H9 (cell line): ENCODE data around the gene WFDC1. TPM values are rescaled to one million over a fixed set of nuclear protein-coding genes. Genes with fewer than 3 reads are reported as not detected.

ENCODE experiments used
- DNase-seq: peaks from one replicate; pipeline ENCODE4 v3.0.0-alpha.2; 2017
- H2AFZ ChIP-seq: one replicate; pipeline ENCODE4 v1.6.1; 2013; ENCODE audit warnings: mild to moderate bottlenecking, low read length, control low read depth, moderate library complexity
- H2AK5ac ChIP-seq: 2 replicates; pipeline ENCODE4 v1.6.1; 2013; ENCODE audit warnings: low read length, control low read depth, mixed read lengths; ENCODE audit not compliant: insufficient read length
- H2BK120ac ChIP-seq: one replicate; pipeline ENCODE4 v1.6.1; 2013; ENCODE audit warnings: low read depth, mild to moderate bottlenecking, low read length, control low read depth, inconsistent platforms; ENCODE audit not compliant: poor library complexity, severe bottlenecking
- H2BK12ac ChIP-seq: 2 replicates; pipeline ENCODE4 v1.6.1; 2013; ENCODE audit warnings: low read length, control low read depth, mixed read lengths, low read depth; ENCODE audit not compliant: insufficient read length
- H2BK15ac ChIP-seq: 2 replicates; pipeline ENCODE4 v1.6.1; 2013; ENCODE audit warnings: low read depth, low read length, control low read depth
- H2BK20ac ChIP-seq: one replicate; pipeline ENCODE4 v1.6.1; 2013; ENCODE audit warnings: low read depth, mild to moderate bottlenecking, low read length, control low read depth, inconsistent platforms; ENCODE audit not compliant: poor library complexity, severe bottlenecking
- H2BK5ac ChIP-seq: 2 replicates; pipeline ENCODE4 v1.6.1; 2013; ENCODE audit warnings: low read length, control low read depth, mixed read lengths; ENCODE audit not compliant: insufficient read length
- H3K14ac ChIP-seq: 2 replicates; pipeline ENCODE4 v1.6.1; 2013; ENCODE audit warnings: low read length, control low read depth; ENCODE audit not compliant: insufficient read depth
- H3K18ac ChIP-seq: 2 replicates; pipeline ENCODE4 v1.6.1; 2013; ENCODE audit warnings: low read depth, mild to moderate bottlenecking, mixed read lengths, low read length, control low read depth; ENCODE audit not compliant: insufficient read length
- H3K23ac ChIP-seq: 2 replicates; pipeline ENCODE4 v1.6.1; 2013; ENCODE audit warnings: low read length, control low read depth, mixed read lengths, low read depth; ENCODE audit not compliant: insufficient read length
- H3K23me2 ChIP-seq: 2 replicates; pipeline ENCODE4 v1.6.1; 2013; ENCODE audit warnings: low read depth, mild to moderate bottlenecking, mixed read lengths, low read length, control low read depth; ENCODE audit not compliant: insufficient read length, poor library complexity, severe bottlenecking
- H3K27ac ChIP-seq: 2 replicates; pipeline ENCODE4 v1.5.1; 2013; ENCODE audit warnings: low read length, control low read depth, mixed read lengths, low read depth; ENCODE audit not compliant: insufficient read length
- H3K27me3 ChIP-seq: 2 replicates; pipeline ENCODE4 v1.6.1; 2013; ENCODE audit warnings: low read length, control low read depth, inconsistent platforms; ENCODE audit not compliant: insufficient read depth
- H3K4ac ChIP-seq: 2 replicates; pipeline ENCODE4 v1.6.1; 2013; ENCODE audit warnings: low read depth, mild to moderate bottlenecking, control low read depth, inconsistent platforms, low read length, moderate library complexity
- H3K4me1 ChIP-seq: 2 replicates; pipeline ENCODE4 v1.6.1; 2013; ENCODE audit warnings: low read length, control low read depth, inconsistent platforms; ENCODE audit not compliant: insufficient read depth
- H3K4me2 ChIP-seq: 2 replicates; pipeline ENCODE4 v1.6.1; 2013; ENCODE audit warnings: low read length, control low read depth, mixed read lengths; ENCODE audit not compliant: insufficient read length, insufficient read depth
- H3K56ac ChIP-seq: 2 replicates; pipeline ENCODE4 v1.6.1; 2013; ENCODE audit warnings: low read depth, mild to moderate bottlenecking, mixed read lengths, low read length, control low read depth; ENCODE audit not compliant: insufficient read length
- H3K79me1 ChIP-seq: 2 replicates; pipeline ENCODE4 v1.6.1; 2013; ENCODE audit warnings: low read depth, mild to moderate bottlenecking, moderate library complexity, low read length, control low read depth, inconsistent platforms; ENCODE audit not compliant: insufficient read depth, poor library complexity, severe bottlenecking
- H3K79me2 ChIP-seq: 2 replicates; pipeline ENCODE4 v1.6.1; 2013; ENCODE audit warnings: low read length, control low read depth, inconsistent platforms; ENCODE audit not compliant: insufficient read depth
- H3K9ac ChIP-seq: 2 replicates; pipeline ENCODE4 v1.6.1; 2013; ENCODE audit warnings: low read length, control low read depth, mixed read lengths; ENCODE audit not compliant: insufficient read length; ENCODE audit errors: extremely low read depth
- H3K9me3 ChIP-seq: one replicate; pipeline ENCODE4 v1.6.1; 2013; ENCODE audit warnings: low read depth, low read length, inconsistent platforms; ENCODE audit not compliant: control insufficient read depth
- H3T11ph ChIP-seq: one replicate; pipeline ENCODE4 v1.6.1; 2013; ENCODE audit warnings: mild to moderate bottlenecking, low read length, control low read depth, inconsistent platforms
- H4K20me1 ChIP-seq: one replicate; pipeline ENCODE4 v1.6.1; 2013; ENCODE audit not compliant: control insufficient read depth, insufficient read length, insufficient read depth
- H4K5ac ChIP-seq: 2 replicates; pipeline ENCODE4 v1.6.1; 2013; ENCODE audit warnings: low read depth, mild to moderate bottlenecking, mixed read lengths, low read length, control low read depth; ENCODE audit not compliant: insufficient read length
- H4K8ac ChIP-seq: replicated peaks from 2 replicates; pipeline ENCODE4 v1.6.1; 2013; ENCODE audit warnings: low read length, control low read depth, mixed read lengths, low read depth; ENCODE audit not compliant: insufficient read length
- H4K91ac ChIP-seq: 2 replicates; pipeline ENCODE4 v1.6.1; 2013; ENCODE audit warnings: low read depth, mild to moderate bottlenecking, moderate library complexity, mixed read lengths, low read length, control low read depth; ENCODE audit not compliant: insufficient read length
- H3K27ac Mint-ChIP-seq, 3 experiments: 2 replicates in 2 of 3; 3 replicates in 1 of 3; pipeline ENCODE4 v1.8.0; 2020 to 2021; ENCODE audit warnings: mixed read lengths in 3 of 3, mild to moderate bottlenecking in 1 of 3, moderate library complexity in 1 of 3
- H3K27me3 Mint-ChIP-seq: 2 replicates; pipeline ENCODE4 v1.8.0; 2021; ENCODE audit warnings: low read depth, mild to moderate bottlenecking, moderate library complexity, mixed read lengths
- H3K36me3 Mint-ChIP-seq, 3 experiments: 2 replicates in 2 of 3; 3 replicates in 1 of 3; pipeline ENCODE4 v1.8.0; 2020 to 2021; ENCODE audit warnings: low read depth in 3 of 3, mixed read lengths in 3 of 3; ENCODE audit not compliant: insufficient read depth in 1 of 3
- H3K4me1 Mint-ChIP-seq, 2 experiments: 2 replicates each; pipeline ENCODE4 v1.8.0; 2020; ENCODE audit warnings: mixed read lengths in 2 of 2
- H3K4me3 Mint-ChIP-seq, 2 experiments: 2 replicates in 1 of 2; 3 replicates in 1 of 2; pipeline ENCODE4 v1.8.0; 2020 to 2021; ENCODE audit warnings: mild to moderate bottlenecking in 2 of 2, mixed read lengths in 2 of 2, moderate library complexity in 1 of 2
- H3K9me3 Mint-ChIP-seq, 2 experiments: 2 replicates in 1 of 2; 3 replicates in 1 of 2; pipeline ENCODE4 v1.8.0; 2020; ENCODE audit warnings: mild to moderate bottlenecking in 2 of 2, mixed read lengths in 2 of 2, moderate library complexity in 1 of 2
- WGBS: extraction: QIAGEN DNeasy Blood & Tissue Kit; methylation state at CpG from one replicate; pipeline ENCODE4 v1.1.7; 2013; ENCODE audit warnings: missing lambda C conversion rate, low lambda C conversion rate, mixed read lengths; ENCODE audit not compliant: insufficient read length; ENCODE audit errors: extremely low coverage; 5-methylcytosine and 5-hydroxymethylcytosine counted together
- total RNA-seq: library from RNA; stranded (reverse); gene quantifications from 2 replicates; pipeline ENCODE4 v1.2.1, GENCODE V29; 2021
- TF ChIP-seq, protein P1 (sequence below): fragments of 200-600 bp; sonication (generic); conservative IDR thresholded peaks from 3 replicates; pipeline ENCODE4 v1.8.0; 2021; ENCODE audit warnings: antibody characterized with exemption, mild to moderate bottlenecking

Gene WFDC1
- total RNA-seq, 1 experiment from 2014 or later: 0.24 TPM

DNA sequence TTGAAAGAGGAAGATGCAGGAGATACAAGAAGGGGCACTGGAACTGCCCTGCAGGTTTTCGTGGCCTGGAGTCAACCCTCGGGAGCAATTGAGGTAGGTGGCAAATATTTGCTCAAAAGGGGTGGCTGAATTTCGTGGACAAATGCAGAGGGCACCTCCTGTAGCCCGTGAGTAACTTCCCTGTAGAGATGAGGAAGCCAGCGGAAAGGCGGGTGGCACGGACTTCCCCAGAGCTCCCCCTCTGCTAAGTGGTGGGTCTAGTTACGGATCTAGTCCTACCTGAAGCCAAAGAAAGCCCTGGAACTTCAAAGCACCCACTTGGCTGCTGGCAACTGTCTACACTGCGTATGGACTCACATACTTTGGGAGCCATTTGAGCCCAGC lies 72.6 kb downstream of the WFDC1 start:
- Histone ChIP-seq H3K56ac (no peak overlapping the region), H3K9ac (no peak overlapping the region), H3K23ac (no peak overlapping the region), H2BK5ac (no peak overlapping the region), H2AK5ac (no peak overlapping the region), H4K8ac (no peak overlapping the region), H4K20me1 (no peaks in the 10 kb centered on the region), H3K4ac (no peak overlapping the region), H2BK120ac (no peak overlapping the region), H4K5ac (no peak overlapping the region), H3K79me2 (no peaks in the 10 kb centered on the region), H3K27me3 (no peaks in the 10 kb centered on the region; the same call in 1 of the 2 replicates), H4K91ac (no peak overlapping the region), H3K18ac (no peak overlapping the region), H3K27ac (no peak overlapping the region), H2BK15ac (no peak overlapping the region), H3K4me1 (peaks cover 11% of the 10 kb centered on the region; the same call in 1 of the 2 replicates), H2AFZ (no peak overlapping the region), H3K79me1 (no peaks in the 10 kb centered on the region), H3K14ac (no peak overlapping the region), H3K9me3 (no peaks in the 10 kb centered on the region), H3K4me2 (no peak overlapping the region), H2BK20ac (no peak overlapping the region), H2BK12ac (no peak overlapping the region), H3K23me2 (peaks cover 8% of the 10 kb centered on the region), H3T11ph (no peak overlapping the region)
- H3K9me3 Mint-ChIP-seq: no peaks in the 10 kb centered on the region
- H3K27me3 Mint-ChIP-seq: peaks cover 46% of the 10 kb centered on the region
- H3K27ac Mint-ChIP-seq: no peak overlapping the region
- peak overlapping the region; percentile 52 to 67; a peak in 3 of 5 replicates for H3K4me3 Mint-ChIP-seq
- no CpG with 5 or more reads among the region's 9 CpGs for WGBS
- DNase-seq: no peak
- H3K36me3 Mint-ChIP-seq: no peaks in the 10 kb centered on the region
- TF ChIP-seq, protein P1, sequence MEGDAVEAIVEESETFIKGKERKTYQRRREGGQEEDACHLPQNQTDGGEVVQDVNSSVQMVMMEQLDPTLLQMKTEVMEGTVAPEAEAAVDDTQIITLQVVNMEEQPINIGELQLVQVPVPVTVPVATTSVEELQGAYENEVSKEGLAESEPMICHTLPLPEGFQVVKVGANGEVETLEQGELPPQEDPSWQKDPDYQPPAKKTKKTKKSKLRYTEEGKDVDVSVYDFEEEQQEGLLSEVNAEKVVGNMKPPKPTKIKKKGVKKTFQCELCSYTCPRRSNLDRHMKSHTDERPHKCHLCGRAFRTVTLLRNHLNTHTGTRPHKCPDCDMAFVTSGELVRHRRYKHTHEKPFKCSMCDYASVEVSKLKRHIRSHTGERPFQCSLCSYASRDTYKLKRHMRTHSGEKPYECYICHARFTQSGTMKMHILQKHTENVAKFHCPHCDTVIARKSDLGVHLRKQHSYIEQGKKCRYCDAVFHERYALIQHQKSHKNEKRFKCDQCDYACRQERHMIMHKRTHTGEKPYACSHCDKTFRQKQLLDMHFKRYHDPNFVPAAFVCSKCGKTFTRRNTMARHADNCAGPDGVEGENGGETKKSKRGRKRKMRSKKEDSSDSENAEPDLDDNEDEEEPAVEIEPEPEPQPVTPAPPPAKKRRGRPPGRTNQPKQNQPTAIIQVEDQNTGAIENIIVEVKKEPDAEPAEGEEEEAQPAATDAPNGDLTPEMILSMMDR: no peak
- H3K4me1 Mint-ChIP-seq: peaks cover 21 to 42% of the 10 kb centered on the region in 2 experiments
